Measurements from ENCODE around the gene MLPH. TPM values are rescaled to one million over a fixed set of nuclear protein-coding genes. Genes with fewer than 3 reads are reported as not detected.

MLPH gene
- total RNA-seq, 1 donor = 40.6 TPM

DNA sequence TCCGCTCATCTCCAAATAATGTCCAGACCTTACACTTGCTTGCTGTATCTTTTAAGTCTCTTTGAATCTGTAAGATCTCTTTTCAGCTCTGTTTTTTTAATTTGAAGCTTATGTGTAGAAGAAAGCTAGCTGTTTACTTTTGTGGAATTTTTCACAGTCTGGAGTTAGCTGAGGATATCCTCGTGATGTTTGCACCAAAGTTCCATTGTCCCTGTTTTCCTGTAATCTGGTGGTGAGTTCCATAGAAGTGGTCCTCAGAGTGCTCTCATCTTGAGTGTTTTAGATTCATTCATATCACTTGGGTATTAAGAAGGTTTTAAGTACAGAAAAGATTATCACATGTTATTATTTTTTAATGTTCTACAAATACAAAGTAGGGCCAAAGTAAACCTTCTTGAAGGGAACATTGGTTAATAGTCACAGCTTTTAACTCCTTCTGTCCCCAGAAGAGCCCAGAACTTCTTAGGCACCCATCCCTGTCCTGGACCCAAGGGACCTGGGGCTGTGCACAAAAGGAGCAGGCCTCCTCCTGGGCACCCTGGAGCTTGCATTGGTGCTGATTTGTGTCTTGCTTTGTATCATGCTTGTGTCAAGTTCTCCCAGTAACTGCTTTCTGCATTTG is 15.0 kb downstream of the MLPH start:
- TF ChIP-seq, protein P1, sequence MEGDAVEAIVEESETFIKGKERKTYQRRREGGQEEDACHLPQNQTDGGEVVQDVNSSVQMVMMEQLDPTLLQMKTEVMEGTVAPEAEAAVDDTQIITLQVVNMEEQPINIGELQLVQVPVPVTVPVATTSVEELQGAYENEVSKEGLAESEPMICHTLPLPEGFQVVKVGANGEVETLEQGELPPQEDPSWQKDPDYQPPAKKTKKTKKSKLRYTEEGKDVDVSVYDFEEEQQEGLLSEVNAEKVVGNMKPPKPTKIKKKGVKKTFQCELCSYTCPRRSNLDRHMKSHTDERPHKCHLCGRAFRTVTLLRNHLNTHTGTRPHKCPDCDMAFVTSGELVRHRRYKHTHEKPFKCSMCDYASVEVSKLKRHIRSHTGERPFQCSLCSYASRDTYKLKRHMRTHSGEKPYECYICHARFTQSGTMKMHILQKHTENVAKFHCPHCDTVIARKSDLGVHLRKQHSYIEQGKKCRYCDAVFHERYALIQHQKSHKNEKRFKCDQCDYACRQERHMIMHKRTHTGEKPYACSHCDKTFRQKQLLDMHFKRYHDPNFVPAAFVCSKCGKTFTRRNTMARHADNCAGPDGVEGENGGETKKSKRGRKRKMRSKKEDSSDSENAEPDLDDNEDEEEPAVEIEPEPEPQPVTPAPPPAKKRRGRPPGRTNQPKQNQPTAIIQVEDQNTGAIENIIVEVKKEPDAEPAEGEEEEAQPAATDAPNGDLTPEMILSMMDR (IDR thresholded peaks at IDR 0.05; ENCODE audit: insufficient read depth, low read depth, low read length) = no peak
- peak; percentile 83 for DNase-seq (ENCODE audit: low read depth)
- no peak overlapping the region for H3K4me3 ChIP-seq (ENCODE audit: low read depth, low read length)

- TF ChIP-seq, protein P1 (IDR thresholded peaks at IDR 0.05; ENCODE audit: insufficient read depth, low read depth, low read length) = no peak
- no peak for DNase-seq (ENCODE audit: low read depth)
- no peak overlapping the region for H3K4me3 ChIP-seq (ENCODE audit: low read depth, low read length)
These were observed 16.1 kb downstream of the MLPH start for GRCh38 chr2:237503201-237503600.

- DNase-seq (ENCODE audit: low read depth) = no peak
- no peak overlapping the region for H3K4me3 ChIP-seq (ENCODE audit: low read depth, low read length)
- TF ChIP-seq, protein P1 (IDR thresholded peaks at IDR 0.05; ENCODE audit: insufficient read depth, low read depth, low read length) = no peak
These were observed 18.3 kb downstream of the MLPH start for GRCh38 chr2:237505188-237505939.

GRCh38 chr2:237507512-237507911 is 20.5 kb downstream of the MLPH start:
- H3K4me3 ChIP-seq (ENCODE audit: low read depth, low read length) = no peak overlapping the region
- TF ChIP-seq, protein P1 (IDR thresholded peaks at IDR 0.05; ENCODE audit: insufficient read depth, low read depth, low read length) = no peak
- DNase-seq (ENCODE audit: low read depth) = peak; percentile 37

- DNase-seq (ENCODE audit: low read depth) = no peak
- TF ChIP-seq, protein P1 (IDR thresholded peaks at IDR 0.05; ENCODE audit: insufficient read depth, low read depth, low read length) = no peak
- H3K4me3 ChIP-seq (ENCODE audit: low read depth, low read length) = no peak overlapping the region
These were observed 21.3 kb downstream of the MLPH start for GRCh38 chr2:237508361-237508760.

GRCh38 chr2:237509151-237509550 is 22.1 kb downstream of the MLPH start:
- no peak overlapping the region for H3K4me3 ChIP-seq (ENCODE audit: low read depth, low read length)
- no peak for DNase-seq (ENCODE audit: low read depth)
- TF ChIP-seq, protein P1 (IDR thresholded peaks at IDR 0.05; ENCODE audit: insufficient read depth, low read depth, low read length) = no peak
